HCT116 (cell line): ENCODE data around the gene SEC16A.

Experiments used
- CEBPB ChIP-seq: IDR thresholded peaks from 2 replicates; pipeline ENCODE4 v1.6.1; 2012; ENCODE audit warnings: low read depth
- CTCF ChIP-seq, 3 experiments: fragments of 200-600 bp in 1 of 3; sonication (generic) in 1 of 3; IDR thresholded peaks in 2 of 3; conservative IDR thresholded peaks in 1 of 3; 2 replicates each; pipeline ENCODE4 v1.5.1; 2012 to 2017; ENCODE audit warnings: low read depth in 2 of 3, low read length in 2 of 3, antibody characterized with exemption in 1 of 3, borderline replicate concordance in 1 of 3, control low read depth in 1 of 3, mild to moderate bottlenecking in 1 of 3, mixed read lengths in 1 of 3, mixed run types in 1 of 3, moderate library complexity in 1 of 3; ENCODE audit not compliant: insufficient read depth in 1 of 3
- POLR2AphosphoS5 ChIP-seq: IDR thresholded peaks from 2 replicates; pipeline ENCODE4 v1.6.1; 2011; ENCODE audit warnings: mild to moderate bottlenecking, low read depth, low read length, moderate library complexity
- YY1 ChIP-seq: IDR thresholded peaks from 2 replicates; pipeline ENCODE4 v1.6.1; 2011; ENCODE audit warnings: low read length, low read depth, moderate library complexity, mild to moderate bottlenecking; ENCODE audit not compliant: insufficient replicate concordance; ENCODE audit errors: extremely low read depth

DNA sequence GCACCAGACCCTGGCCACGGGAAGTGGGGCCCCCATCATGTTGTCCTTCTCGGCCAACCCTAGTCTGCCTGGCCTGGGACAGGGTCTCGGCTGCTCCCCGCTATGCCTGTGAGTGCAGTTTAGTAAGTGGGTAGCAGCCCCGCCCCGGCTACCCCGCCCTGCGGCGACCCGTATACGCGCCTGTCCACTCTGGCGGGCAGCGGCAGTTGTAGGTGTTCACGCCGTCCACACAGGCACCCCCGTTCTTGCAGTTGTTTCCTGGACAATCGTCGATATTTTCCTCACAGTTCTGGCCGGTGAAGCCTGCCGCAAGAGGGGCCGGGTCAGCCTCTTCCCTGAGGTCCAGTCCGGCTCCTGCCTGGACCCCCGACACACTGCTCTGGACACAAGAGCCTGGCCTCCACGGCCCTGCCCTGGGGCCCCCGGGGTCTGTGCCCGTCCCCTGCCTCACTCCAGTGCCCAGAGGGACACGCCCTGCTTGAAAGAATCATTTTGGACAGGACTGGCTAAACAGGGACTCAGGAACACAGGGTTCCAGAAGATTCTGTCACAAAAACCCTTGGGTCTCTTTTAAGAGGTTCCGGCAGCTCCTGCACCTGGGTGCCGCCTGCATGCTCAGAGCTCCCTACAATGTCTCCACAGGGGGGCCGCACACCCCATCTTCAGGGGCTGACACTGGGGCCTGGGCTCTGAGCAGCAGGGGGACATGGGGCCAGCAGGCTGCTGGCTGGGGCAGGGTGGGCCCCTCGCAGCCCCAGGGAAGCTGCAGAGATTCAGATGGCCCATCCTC lies 36.6 kb upstream of the SEC16A start:
- TF ChIP-seq CEBPB (no peak), YY1 (no peak), CTCF (IDR thresholded peaks at IDR 0.05 in 2 of 3, conservative IDR thresholded peaks at IDR 0.05 in 1 of 3; ENCODE audit: borderline replicate concordance in 1 of 3, insufficient read depth in 1 of 3, low read depth in 2 of 3, low read length in 2 of 3) (no peak), POLR2AphosphoS5 (no peak)
